HCT116 (cell line): ENCODE data around the gene WDR27.

ENCODE experiments used
- ATF3 ChIP-seq: IDR thresholded peaks from 2 replicates; pipeline ENCODE4 v1.6.1; 2012
- CTCF ChIP-seq, 3 experiments: fragments of 200-600 bp in 1 of 3; sonication (generic) in 1 of 3; IDR thresholded peaks in 2 of 3; conservative IDR thresholded peaks in 1 of 3; 2 replicates each; pipeline ENCODE4 v1.5.1; 2012 to 2017; ENCODE audit warnings: low read depth in 2 of 3, low read length in 2 of 3, antibody characterized with exemption in 1 of 3, borderline replicate concordance in 1 of 3, control low read depth in 1 of 3, mild to moderate bottlenecking in 1 of 3, mixed read lengths in 1 of 3, mixed run types in 1 of 3, moderate library complexity in 1 of 3; ENCODE audit not compliant: insufficient read depth in 1 of 3
- POLR2A ChIP-seq: IDR thresholded peaks from 2 replicates; pipeline ENCODE4 v1.7.0; 2011; ENCODE audit warnings: borderline replicate concordance; ENCODE audit not compliant: insufficient read depth, insufficient read length; ENCODE audit errors: extremely low read depth
- POLR2AphosphoS5 ChIP-seq: IDR thresholded peaks from 2 replicates; pipeline ENCODE4 v1.6.1; 2011; ENCODE audit warnings: mild to moderate bottlenecking, low read depth, low read length, moderate library complexity
- YY1 ChIP-seq: IDR thresholded peaks from 2 replicates; pipeline ENCODE4 v1.6.1; 2011; ENCODE audit warnings: low read length, low read depth, moderate library complexity, mild to moderate bottlenecking; ENCODE audit not compliant: insufficient replicate concordance; ENCODE audit errors: extremely low read depth
- TF ChIP-seq, protein P1 (sequence below): IDR thresholded peaks from 2 replicates; pipeline ENCODE4 v1.6.1; 2012

DNA sequence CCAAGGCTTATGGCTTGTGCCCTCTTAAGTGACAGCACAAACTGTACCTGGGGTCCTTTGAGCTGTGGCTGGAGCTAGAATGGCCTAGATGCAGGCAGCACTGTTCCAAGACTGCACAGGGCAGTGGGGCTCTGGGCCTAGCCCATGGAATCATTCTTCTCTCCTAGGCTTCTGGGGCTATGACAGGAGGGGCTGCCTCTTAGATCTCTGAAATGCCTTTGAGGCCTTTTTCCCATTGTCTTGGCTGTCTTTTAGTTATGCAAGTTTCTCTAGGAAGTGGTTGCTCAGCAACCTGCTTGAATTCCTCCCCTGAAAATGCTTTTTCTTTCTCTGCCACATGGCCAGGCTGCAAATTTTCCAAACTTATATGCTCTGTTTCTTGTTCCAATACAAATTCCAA is 183.4 kb downstream of the WDR27 start:
- TF ChIP-seq POLR2A (no peak), CTCF (IDR thresholded peaks at IDR 0.05 in 2 of 3, conservative IDR thresholded peaks at IDR 0.05 in 1 of 3; ENCODE audit: borderline replicate concordance in 1 of 3, insufficient read depth in 1 of 3, low read depth in 2 of 3, low read length in 2 of 3) (no peak), POLR2AphosphoS5 (no peak), YY1 (no peak), ATF3 (no peak)
- TF ChIP-seq, protein P1, sequence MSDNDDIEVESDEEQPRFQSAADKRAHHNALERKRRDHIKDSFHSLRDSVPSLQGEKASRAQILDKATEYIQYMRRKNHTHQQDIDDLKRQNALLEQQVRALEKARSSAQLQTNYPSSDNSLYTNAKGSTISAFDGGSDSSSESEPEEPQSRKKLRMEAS: no peak
